NCI-H82 treated with DMSO at 0.1 percent for 48 hours (cell line): ENCODE measurements around the gene SLC13A3.

ENCODE experiments used
- DNase-seq: peaks from one replicate; lab custom pipeline; 2025; ENCODE audit not compliant: unreplicated experiment; lab: John Stamatoyannopoulos, UW

SLC13A3 gene

DNA sequence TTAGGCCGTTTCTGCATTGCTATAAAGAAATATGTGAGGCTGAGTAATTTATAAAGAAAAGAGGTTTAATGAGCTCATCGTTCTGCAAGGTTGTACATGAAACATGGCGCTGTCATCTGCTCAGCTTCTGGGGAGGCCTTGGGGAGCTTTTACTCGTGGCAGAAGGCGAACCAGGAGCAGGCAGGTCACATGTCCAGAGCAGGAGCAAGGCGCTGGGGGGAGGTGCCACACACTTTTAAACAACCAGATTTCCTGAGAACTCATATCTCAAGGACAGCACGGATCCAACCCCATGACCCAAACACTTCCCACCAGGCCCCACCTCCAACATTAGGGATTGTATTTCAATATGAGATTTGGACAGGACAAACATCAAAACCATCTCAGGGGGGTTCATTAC is 6.4 kb upstream of the SLC13A3 start:
- DNase-seq: no peak

DNA sequence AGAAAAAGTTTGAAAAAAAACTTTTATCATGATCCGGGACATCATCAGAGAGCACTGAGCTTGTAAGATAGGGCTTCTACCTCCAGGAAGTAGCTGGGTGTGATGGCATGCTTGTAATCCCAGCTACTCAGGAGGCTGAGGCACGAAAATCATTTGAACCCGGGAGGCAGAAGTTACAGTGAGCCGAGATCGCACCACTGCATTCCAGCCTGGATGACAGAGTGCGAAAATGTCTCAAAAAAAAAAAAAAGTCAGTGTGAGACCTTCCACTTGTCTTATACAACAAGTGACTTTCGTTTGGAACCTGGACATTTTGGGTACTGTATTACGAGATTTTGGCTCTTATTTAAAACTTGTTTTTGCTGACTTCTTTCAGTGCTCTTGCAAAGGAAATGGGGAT is 5.9 kb upstream of the SLC13A3 start:
- DNase-seq: no peak

DNA sequence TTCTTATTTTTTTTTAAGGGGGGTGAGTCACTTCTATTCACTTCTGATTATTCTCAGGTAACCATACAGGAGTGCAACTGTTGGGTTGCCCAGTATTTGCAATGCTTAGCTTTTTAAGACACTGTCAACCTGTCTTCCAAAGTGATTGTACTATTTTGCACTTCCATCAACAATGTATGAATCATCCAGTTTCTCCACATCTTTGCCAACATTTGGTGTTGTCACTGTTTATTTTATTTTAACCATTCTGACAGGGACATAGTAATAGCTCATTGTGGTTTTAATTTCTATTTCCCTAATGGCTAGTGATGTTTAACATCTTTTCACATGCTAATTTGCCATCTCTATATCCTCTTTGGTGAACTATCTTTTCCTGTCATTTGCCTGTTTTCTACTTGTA is 1.4 kb upstream of the SLC13A3 start:
- no peak for DNase-seq

DNA sequence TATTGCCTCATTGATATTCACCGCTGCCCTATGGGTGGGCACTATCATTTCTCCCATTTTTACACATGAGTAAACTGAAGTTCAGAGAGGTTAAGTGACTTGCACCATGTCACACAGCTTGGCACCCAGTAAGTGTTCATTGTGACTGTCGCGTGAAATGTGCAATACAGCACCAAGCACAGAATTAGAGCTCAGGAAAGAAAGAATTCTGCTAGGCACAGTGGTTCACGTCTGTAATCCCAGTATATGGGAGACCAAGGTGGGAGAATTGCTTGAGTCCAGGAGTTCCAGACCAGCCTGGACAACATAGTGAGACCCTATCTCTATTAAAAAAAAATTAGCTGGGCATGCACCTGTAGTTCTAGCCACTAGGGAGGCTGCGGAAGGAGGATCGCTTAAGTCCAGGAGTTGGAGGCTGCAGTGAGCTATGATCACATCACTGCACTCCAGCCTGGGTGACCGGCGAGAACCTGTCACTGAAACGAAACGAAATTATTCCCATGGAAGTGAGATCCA is 626 bp downstream of the SLC13A3 start:
- DNase-seq: no peak

DNA sequence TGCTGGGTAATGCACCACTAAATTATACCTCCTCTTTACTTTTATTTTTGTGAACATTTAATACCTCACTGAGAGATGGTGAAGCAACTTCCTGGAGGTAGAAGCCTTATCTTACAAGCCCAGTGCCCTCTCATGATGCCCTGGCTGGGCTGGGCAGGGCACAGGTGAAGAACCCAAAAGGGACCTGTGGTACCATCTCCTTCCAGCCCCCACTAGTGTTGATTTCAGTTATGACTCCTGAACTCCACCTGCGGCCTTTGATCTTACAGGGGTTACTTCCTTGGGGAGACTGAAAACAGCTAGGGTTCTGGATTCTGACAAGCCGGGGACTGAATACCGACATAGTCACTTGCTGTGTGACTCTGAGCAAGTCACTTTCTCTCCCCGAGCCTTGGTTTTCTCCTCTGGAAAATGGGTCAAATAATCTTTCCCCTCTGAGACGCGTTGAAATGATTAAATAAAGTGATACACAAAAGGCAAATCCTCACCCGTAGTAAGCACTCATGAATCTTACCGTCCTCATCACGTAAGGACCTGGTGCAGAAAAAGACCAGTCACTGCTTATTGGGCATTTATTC is 1.2 kb downstream of the SLC13A3 start:
- DNase-seq: no peak

DNA sequence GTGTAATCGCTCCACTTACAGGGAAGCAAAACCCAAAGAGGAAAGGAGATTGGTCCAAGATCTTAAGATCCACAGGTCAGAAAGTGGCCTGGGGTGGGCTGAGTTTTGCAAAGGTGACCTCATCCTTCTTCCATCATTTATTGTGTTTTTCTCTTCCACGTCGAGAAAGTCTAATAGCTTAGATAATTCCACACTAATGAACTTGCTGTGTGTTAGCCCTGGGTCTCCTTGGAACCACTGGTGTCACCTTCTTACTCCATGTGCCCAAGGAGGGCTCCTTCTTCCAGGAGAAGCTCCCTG is 1.7 kb downstream of the SLC13A3 start:
- DNase-seq: no peak

DNA sequence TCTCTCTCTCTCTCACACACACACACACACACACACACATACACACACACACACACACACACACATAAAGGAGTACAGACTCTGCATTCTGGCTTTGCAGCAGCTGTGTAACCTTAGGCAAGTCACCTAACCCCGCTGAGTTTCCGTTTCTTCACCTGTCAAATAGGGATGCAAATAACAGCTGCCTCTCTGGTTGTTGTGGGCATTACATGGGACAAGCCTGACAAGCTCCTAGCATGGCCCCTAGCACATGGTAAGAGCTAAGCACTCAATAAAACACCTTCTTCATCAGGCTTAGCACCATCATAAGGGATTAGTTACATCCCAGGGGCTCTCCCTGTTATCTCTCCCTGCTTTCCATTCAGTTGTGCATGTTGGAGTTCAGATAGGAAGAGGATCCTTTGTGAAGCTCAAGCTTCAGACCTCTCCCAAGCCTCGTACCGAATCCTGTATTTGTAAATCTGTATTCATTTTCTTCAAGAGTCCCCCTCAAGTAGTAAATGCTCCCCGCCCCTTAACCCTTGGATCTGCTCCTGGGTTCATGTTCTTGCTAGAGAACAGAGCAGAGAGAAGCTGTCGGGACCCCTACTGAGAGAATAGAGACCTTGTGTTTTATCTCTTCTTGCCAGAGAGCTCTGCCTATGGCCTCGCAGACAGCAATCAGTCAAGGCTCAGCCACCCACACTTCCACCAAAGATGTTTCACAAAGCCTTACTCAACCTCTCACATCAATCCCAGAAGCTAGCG is 2.2 kb downstream of the SLC13A3 start:
- peak; percentile 82 for DNase-seq

DNA sequence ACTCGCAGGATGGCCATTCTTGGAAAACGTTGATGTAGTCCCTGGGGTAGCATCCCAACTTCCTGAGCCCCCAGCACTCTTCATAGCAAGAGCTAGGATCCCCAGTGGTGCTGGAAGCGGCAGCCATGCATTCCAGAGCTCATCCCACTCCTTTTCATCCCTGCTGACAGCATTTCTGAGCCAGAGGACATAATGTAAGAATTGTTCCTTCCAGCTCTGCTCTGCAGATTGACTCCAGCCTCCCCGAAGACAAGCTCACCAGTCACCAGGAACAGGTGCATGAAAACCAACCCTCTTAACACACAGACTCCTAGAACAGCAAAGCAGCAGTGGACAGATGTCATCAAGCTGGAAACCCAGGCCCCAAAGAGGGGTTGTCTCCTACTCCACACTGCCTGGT is 3.8 kb downstream of the SLC13A3 start:
- no peak for DNase-seq

DNA sequence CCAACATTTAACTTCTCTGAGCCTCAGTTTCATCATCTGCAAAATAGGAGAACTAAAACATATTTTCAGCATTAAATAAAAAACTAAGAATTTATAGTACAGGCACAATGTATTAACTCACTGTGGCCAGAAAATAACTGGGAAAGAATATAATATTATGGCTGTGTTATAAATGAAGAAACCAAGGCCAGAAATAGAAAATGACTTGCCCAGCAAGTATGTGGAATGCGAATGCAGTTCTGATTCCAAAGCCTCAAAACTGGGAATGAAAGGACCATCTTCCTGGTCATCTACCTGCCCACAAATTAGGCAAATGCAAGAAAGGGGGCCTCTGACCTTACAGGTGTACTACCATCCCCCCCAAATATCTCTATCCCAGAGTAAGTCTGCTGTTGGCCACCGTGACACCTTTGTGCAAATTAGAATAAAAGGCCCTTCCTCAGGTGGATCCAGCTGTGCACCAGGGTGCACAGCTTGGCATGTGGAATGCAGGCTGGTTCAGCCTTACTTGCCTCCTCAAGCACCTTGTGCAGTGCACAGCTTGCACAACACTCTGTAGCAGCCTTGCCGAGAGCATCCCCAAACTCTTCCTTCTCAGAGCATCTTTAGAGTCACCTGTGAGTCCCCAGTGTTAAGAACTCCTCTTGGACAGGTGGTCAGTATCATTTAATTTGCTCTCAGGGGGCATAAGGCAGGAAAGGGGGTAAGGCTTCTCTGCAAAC is 4.4 kb downstream of the SLC13A3 start:
- peak; percentile 8 for DNase-seq

DNA sequence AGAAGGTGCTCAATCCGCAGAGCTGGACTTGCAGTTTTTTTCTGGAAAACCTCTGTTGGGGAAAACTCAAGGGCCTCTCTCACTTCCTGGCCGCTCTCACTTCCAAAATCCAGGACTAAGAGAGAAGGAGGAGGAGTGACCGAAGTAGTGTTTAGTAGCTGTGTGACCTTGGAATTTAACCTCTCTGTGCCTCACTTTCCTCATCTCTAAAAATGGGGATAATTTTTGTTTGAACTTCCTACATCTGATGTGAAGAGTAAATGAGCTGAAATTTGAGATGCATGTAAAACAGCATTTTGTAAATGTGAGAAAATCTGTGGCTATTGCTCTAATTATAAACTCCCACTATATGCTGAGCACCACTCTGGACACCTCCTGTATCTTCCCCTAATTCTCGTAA is 5.1 kb downstream of the SLC13A3 start:
- DNase-seq: no peak

DNA sequence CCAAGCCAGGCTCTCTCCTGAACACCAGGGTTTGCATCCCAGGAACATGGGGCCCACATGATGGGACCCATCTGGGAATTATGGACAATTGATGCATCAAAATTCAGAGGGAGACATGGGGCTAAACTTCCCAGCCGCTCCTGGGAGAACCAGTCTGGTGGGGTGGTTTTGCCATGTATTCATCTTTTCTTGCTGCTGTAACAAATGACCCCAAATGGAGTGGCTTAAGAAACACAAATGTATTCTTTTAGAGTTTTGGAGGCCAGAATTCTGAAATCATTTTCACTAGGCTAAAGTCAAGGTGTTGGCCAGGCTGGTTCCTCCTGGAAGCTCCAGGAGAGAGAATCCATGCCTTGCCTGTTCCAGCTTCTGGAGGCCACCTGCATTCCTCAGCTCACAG is 6.5 kb downstream of the SLC13A3 start:
- DNase-seq: no peak

DNA sequence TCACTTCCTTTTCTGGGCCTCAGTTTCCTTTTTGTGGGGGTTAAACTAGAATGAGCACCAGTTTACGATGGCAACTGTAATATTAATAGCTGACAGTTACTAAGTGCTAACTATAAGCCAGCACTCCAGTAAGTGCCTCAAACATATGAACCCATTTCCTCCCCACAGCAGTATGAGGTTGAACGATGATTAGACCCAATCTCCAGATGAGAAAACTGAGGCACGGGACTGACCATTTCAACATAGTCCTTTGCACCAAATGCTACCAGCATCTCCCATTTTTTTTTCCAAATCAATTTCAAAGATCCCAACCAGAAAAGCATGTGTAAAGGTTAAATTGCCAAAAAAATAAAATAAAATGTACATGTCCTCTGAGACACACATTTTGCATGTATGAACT is 7.1 kb downstream of the SLC13A3 start:
- DNase-seq: no peak

DNA sequence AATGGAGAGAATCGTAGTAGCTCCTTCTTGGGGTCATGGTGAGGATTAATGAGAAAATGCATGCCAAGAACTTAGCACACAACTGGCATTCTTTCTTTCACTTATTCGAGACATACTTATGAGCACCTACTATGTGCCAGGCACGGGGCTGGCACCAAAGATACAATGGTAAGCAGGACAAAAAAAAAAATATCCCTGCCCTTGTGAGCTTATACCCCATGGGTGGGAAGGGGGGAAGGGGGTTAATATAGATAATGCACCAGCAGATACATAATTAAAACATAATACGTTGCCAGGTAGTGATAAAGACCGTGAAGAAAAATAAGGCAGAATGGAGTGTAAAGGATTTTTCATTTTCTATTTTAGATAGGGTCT is 8.3 kb downstream of the SLC13A3 start:
- no peak for DNase-seq

DNA sequence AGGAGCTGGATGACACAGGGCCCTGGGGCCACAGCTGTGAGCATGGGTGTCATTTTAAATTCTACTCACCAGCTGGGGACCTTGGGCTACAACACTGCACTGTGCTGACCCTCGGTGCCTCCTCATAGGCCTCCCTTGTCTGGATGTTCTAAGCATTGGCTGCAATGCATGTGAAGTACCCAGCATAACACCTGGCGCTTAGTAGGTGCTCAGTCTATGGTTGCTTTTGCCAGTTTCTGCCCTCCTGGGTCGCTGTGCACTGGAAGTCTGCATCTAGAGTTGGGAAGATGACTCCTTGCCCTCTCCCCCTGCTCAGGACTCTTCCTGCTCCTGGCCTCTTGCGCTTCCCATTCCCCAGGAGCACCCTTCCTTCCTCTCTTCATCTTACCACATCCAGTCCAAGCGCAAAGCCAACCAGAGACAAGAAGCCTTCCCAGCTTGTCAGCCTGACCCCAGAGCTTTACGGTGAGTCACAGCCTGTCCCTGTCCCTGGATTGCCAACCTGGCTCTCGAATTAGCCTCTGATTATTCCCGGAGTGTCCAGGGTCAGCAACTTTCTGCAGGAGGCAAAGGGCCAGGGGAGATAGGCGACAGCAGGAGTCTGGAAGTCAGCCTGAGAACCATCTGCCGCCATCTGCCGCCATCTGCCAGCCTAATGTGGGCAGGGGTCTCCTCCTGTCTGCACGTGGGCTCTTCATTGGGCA is 8.8 kb downstream of the SLC13A3 start:
- peak; percentile 88 for DNase-seq

DNA sequence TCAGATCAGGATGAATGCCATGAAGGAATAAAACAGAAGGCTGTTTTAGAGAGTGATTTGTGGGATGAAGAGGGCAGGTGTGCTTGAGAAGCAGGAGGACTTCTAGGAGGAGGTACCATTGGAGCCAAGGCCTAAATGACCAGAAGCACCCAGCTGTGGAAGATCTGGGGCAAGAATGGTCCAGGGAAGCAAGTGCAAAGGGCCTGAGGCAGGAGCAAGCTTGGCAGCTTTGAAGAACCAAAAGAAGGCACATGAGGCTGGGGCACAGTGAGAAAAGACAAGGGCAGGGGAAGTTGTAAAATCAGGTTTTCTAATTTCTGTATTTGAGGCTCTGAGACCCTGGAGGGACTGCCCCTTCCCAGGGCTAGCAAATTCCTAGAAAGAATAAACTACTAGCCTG is 9.8 kb downstream of the SLC13A3 start:
- no peak for DNase-seq

DNA sequence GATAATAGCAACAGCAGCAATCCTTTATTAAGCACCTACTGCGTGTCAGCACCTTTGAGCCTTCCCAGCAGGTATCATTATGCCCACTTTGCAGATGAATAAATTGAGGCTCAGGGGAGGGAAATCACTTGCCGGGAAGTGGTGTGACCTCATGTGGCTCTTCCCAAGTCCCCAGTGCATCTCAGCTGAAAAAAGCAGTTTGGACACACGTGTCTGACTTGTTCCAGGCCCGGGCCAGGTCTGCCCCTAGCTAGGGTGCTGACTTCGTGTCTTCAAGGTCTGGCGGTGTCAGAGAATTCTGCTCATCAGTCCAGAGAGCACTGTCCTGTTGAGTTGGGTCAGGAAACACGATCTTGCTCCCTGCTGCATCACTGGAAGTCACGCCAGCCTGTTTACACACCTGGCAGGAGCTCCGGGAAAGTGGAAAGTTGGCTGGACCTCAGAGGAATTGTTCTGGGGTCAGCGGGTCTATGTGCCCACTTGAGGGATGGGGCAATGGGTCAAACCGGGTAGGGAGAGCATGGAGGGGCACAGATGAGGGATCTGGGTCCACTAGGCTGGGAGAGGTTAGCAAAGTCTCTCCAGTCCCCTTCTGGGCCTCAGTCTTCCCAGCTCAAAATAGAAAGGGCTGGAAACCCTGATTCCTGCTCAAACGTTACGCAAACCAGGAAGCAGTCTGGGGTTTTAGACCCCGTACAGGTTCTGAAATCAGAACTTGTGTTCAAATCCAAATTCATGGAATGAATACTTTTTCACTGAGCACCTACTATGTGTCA is 10.5 kb downstream of the SLC13A3 start:
- DNase-seq: no peak

DNA sequence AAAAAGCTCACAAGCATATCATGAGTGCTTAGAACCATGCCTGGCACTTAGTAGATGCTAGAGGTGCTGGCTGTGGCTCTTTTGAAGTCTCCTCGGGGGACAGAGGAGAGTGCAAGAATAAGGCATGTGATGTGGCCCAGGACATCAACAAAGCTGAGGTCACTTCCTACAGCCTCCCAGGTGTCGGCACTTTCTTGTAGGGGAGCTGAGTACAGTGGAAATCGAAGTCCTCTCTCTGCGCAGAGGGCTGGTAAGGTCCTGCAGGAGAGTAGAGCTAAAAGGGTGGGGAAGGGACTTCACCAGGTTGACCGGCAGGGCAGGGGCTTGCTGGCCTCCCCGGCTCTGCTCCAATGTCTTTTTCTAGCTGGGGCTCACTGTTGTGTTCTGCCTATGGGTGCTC is 11.2 kb downstream of the SLC13A3 start:
- no peak for DNase-seq

DNA sequence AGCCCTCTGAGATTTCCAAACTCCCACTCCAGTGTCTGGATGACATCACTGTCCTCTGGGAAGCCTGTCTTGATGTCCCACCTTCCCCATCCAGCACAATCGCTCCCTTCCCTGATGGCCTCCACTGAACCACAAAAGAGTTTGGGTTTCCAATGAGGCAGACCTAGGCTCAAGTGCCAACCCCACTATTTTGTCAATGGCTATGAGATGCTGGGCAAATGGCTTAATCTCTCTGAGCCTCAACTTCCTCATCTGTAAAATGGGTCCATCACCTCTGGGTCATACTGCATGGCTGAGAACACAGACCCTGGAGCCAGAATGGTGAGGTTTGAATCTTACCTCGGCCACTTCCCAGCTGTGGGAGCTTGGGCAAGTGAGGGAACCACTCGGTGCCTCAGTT is 11.7 kb downstream of the SLC13A3 start:
- DNase-seq: no peak

DNA sequence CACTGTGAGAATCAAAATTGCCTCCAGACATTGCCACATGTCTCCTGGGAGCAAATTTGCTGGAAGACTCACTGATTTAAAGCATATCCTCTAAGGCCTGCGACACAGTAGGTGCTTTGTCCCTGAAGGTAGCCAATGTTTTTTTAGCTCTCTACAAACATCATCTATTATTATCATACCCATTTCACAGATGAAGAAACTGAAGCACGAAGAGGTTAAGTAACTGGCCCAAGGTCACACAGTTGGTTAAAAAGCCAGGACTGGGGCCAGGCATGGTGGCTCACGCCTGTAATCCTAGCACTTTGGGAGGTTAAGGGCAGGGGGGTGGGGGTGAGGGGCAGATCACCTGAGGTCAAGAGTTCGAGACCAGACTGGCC is 12.4 kb downstream of the SLC13A3 start:
- DNase-seq: no peak

DNA sequence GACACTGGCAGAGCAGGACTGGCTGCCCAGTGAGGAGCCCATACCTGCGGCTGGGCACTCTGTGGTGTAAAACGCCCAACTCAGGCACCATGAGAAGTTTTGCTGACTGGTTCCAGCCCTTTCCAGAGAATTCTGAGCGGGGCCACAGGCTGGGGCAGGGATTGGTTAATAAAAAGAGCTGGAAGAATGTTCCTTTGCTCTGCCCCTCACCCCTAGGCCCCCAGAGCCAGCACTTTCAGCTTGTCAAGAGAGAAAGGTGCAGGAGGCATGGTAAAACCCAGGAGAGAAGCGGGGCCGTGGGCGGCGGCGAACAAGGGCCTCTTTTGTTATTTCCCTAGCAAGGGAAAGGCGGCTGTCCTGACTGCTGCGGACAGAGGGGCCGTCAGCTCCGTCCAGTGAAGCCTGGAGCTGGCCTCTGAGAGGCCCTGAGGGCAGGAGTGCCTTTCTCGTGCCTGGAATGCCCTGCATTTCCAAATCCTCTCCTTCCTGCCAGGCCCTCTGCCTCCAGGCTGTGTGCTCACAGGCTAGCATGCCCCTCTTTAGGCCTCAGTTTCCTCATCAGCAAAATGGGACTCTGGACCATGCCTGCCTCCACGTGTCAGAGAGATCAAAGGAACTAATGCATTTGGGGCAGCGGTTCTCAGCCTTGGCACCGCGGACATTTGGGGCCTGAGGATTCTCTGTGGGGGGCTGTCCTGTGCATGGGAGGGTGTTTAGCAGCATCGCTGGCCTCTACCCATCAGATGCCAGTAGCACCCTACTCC is 12.9 kb downstream of the SLC13A3 start:
- no peak for DNase-seq
